LNCaP clone FGC (cell line): Measurements from ENCODE around the gene C1orf141.

Experiments used
- DNase-seq: peaks from one replicate; pipeline ENCODE4 v3.0.0-alpha.2; 2011; ENCODE audit warnings: low read depth
- H3K4me3 ChIP-seq: 2 replicates; pipeline ENCODE4 v1.5.1; 2011; ENCODE audit warnings: mild to moderate bottlenecking, low read depth, low read length, control low read depth
- TF ChIP-seq, protein P1 (sequence below): IDR thresholded peaks from 2 replicates; pipeline ENCODE4 v1.5.1; 2012; ENCODE audit warnings: mild to moderate bottlenecking; ENCODE audit not compliant: control insufficient read depth, insufficient read depth; ENCODE audit errors: extremely low read depth

Gene C1orf141

DNA sequence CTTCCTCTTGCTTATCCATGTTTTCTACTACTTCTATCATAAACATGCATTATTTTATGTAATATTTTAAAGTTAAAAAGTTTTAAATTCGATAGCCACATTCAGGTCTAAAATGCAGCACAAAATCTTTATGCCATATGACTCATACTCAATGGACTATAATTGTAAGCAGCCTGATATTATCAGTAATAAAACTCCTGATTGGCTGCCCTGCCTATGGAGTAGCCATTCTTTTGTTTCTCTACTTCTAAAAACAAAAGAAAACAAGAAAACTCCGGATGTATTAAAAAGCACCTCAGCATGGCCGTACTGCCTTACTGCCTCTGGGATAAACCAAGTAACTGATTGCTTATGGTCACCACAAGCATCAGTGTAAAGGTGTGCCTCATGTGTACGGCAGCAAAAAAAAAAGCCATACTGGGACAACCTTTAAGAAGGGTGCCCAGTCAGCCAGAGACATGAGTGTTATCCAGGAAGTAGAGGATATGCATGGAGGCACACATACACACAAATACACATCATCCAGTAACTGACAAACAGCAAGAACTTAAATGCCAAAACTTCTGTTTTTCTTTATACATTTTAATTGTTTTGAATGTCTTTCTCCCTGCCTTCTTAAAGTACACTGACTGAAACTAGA is 90.0 kb downstream of the C1orf141 start:
- H3K4me3 ChIP-seq = no peak overlapping the region

DNA sequence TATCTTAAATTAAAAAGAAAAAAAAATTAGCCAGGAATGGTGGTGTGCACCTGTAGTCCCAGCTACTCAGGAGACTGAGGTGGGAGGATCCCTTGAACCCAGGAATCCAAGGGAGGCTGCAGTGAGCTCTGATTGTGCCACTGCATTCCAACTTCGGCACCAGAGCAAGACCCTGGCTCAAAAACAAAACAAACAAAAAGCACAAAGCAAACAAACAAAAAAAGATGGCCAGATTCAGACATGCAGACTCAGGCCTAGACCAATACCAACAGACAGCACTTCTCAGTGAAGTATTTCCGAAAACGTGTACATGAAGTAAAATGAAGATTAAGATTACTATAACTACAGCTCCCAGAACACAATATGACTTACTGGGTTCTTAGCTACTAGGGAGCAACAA is 91.4 kb downstream of the C1orf141 start:
- DNase-seq = peak; percentile 23
- H3K4me3 ChIP-seq = no peak overlapping the region
- TF ChIP-seq, protein P1, sequence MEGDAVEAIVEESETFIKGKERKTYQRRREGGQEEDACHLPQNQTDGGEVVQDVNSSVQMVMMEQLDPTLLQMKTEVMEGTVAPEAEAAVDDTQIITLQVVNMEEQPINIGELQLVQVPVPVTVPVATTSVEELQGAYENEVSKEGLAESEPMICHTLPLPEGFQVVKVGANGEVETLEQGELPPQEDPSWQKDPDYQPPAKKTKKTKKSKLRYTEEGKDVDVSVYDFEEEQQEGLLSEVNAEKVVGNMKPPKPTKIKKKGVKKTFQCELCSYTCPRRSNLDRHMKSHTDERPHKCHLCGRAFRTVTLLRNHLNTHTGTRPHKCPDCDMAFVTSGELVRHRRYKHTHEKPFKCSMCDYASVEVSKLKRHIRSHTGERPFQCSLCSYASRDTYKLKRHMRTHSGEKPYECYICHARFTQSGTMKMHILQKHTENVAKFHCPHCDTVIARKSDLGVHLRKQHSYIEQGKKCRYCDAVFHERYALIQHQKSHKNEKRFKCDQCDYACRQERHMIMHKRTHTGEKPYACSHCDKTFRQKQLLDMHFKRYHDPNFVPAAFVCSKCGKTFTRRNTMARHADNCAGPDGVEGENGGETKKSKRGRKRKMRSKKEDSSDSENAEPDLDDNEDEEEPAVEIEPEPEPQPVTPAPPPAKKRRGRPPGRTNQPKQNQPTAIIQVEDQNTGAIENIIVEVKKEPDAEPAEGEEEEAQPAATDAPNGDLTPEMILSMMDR = no peak

More for the DNA sequence above, 90.0 kb downstream of the C1orf141 start:
- DNase-seq = no peak
- TF ChIP-seq, protein P1 = no peak
